ENCODE results near the gene ACBD6. TPM values are rescaled to one million over a fixed set of nuclear protein-coding genes. Genes with fewer than 3 reads are reported as not detected.
A peak's percentile ranks its signal among the peaks of the same experiment; 100 is the strongest.
"Not testable (repeated sequence)": the region's sequence is repeated elsewhere in the genome, so short reads cannot be mapped to it uniquely, and the experiment has no call there.

The ACBD6 gene
- total and polyA plus RNA-seq, 4 donors, result 34.9 to 76.1 (median 68.3) TPM

DNA sequence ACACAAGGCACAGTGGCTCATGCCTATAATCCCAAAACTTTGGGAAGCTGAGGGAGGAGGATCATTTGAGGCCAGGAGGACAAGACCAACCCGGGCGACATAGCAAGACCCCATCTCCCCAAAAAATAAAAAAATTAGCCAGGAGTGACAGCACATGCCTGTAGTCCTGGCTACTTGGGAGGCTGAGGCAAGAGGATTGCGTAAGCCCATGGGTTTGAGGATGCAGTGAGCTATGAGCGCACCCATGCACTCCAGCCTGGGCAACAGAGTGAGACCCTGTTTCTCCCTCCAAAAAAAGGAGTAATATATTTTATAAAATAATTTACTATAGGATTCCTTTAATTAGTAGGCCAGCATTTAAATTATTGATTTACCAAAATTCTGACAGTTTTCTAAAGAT, 89.8 kb downstream of the ACBD6 start:
- H3K4me3 ChIP-seq (ENCODE audit: low read depth, low read length), result no peak overlapping the region
- no peaks in the 10 kb centered on the region for H3K27me3 ChIP-seq (ENCODE audit: control insufficient read depth, insufficient read depth, low read length)
- H3K4me1 ChIP-seq (ENCODE audit: control insufficient read depth, insufficient read depth, low read length), result no peaks in the 10 kb centered on the region
- H3K36me3 ChIP-seq (ENCODE audit: control insufficient read depth, insufficient read depth, low read length), result peaks cover 3% of the 10 kb centered on the region
- H3K9me3 ChIP-seq (ENCODE audit: control insufficient read depth, insufficient read depth, low read length), result no peaks in the 10 kb centered on the region
- no peak overlapping the region for H3K27ac ChIP-seq (ENCODE audit: low read depth, low read length)
- DNase-seq (ENCODE audit: low read depth in 4 of 6, low spot score in 6 of 6), result no peak
- 100% methylated on average over 1 of the region's 4 CpGs for WGBS (ENCODE audit: insufficient coverage)

DNA sequence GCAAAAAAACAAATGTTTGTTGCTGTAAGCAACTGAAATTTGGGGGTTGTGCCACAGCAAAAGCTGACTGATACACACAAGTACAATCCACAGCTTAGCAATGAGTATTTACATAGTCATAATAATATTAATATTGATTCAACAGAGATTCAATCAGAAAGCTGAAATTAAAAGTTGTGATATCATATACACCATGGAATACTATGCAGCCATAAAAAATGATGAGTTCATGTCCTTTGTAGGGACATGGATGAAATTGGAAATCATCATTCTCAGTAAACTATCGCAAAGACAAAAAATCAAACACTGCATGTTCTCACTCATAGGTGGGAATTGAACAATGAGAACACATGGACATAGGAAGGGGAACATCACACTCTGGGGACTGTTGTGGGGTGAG, 94.2 kb downstream of the ACBD6 start:
- WGBS (ENCODE audit: insufficient coverage), result no CpG with 5 or more reads among the region's 1 CpG
- H3K27ac ChIP-seq (ENCODE audit: low read depth, low read length); H3K9me3 ChIP-seq (ENCODE audit: control insufficient read depth, insufficient read depth, low read length); H3K4me3 ChIP-seq (ENCODE audit: low read depth, low read length); H3K27me3 ChIP-seq (ENCODE audit: control insufficient read depth, insufficient read depth, low read length); H3K36me3 ChIP-seq (ENCODE audit: control insufficient read depth, insufficient read depth, low read length); DNase-seq (ENCODE audit: low read depth in 4 of 6, low spot score in 6 of 6); H3K4me1 ChIP-seq (ENCODE audit: control insufficient read depth, insufficient read depth, low read length): not testable (repeated sequence)

DNA sequence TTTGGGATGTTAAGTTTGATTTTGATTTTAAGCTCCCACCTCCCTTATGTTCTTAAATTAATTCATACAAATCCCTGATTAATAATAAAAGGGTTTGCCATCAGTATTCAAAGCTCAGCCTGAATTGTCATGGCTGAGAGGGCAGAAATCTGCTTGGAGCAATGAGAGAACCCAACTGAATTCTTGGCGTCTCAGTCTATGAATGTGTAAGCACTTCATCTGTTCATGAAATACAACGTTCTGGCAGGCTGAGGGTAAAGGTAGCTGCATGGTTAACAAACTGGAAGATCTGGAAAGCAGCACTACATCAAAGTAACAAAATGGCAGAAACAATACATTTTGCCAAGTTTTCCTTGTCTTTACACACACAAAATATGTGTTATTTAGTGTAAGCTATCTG, 95.3 kb downstream of the ACBD6 start:
- no peak overlapping the region for H3K27ac ChIP-seq (ENCODE audit: low read depth, low read length)
- H3K9me3 ChIP-seq (ENCODE audit: control insufficient read depth, insufficient read depth, low read length), result no peaks in the 10 kb centered on the region
- WGBS (ENCODE audit: insufficient coverage), result 30% methylated on average over 1 of the region's 2 CpGs
- no peaks in the 10 kb centered on the region for H3K4me1 ChIP-seq (ENCODE audit: control insufficient read depth, insufficient read depth, low read length)
- no peaks in the 10 kb centered on the region for H3K27me3 ChIP-seq (ENCODE audit: control insufficient read depth, insufficient read depth, low read length)
- DNase-seq (ENCODE audit: low read depth in 4 of 6, low spot score in 6 of 6), result peak in 2 of 6 donors; percentile 23 to 60
- peaks cover 3% of the 10 kb centered on the region for H3K36me3 ChIP-seq (ENCODE audit: control insufficient read depth, insufficient read depth, low read length)
- no peak overlapping the region for H3K4me3 ChIP-seq (ENCODE audit: low read depth, low read length)

DNA sequence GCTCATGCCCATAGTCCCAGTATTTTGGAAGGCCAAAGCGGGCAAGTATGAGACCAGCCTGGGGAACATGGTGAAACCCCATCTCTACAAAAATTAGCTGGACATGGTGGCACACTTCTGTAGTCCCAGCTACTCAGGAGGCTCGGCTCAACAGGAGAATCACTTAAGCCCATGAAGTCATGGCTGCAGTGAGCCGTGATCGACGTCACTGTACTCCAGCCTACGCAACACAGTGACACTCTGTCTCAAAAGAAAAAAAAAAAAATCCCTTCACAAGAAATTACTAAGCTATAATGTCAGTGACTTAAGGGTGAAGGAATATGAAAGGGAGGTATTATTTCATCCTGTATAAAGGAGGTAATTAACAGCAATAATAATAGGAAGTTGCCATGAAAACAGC, 99.8 kb downstream of the ACBD6 start:
- no peaks in the 10 kb centered on the region for H3K4me1 ChIP-seq (ENCODE audit: control insufficient read depth, insufficient read depth, low read length)
- no peak overlapping the region for H3K27ac ChIP-seq (ENCODE audit: low read depth, low read length)
- 67% methylated on average over 2 of the region's 6 CpGs for WGBS (ENCODE audit: insufficient coverage)
- no peak overlapping the region for H3K4me3 ChIP-seq (ENCODE audit: low read depth, low read length)
- H3K36me3 ChIP-seq (ENCODE audit: control insufficient read depth, insufficient read depth, low read length), result no peaks in the 10 kb centered on the region
- DNase-seq (ENCODE audit: low read depth in 4 of 6, low spot score in 6 of 6), result no peak
- no peaks in the 10 kb centered on the region for H3K27me3 ChIP-seq (ENCODE audit: control insufficient read depth, insufficient read depth, low read length)
- H3K9me3 ChIP-seq (ENCODE audit: control insufficient read depth, insufficient read depth, low read length), result no peaks in the 10 kb centered on the region

DNA sequence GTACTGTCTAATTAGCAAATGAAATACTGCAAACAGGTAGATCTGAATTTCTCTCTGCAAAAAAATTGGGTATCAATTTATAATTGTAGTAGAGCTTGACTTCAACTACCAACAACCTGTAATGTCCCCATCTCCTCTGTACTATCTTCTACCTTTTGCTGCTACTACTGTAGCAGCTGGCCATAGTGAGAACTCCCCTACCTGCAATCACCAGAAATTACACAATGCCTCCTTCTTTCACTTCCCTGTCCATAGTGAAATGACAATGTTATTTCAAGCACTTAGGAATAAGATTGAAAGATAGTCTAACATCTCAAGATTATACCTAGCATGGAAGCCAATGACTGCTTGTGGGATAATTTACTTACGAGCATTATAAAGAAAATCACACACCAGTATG, 100.4 kb downstream of the ACBD6 start:
- no peaks in the 10 kb centered on the region for H3K4me1 ChIP-seq (ENCODE audit: control insufficient read depth, insufficient read depth, low read length)
- no CpG with 5 or more reads among the region's 1 CpG for WGBS (ENCODE audit: insufficient coverage)
- H3K9me3 ChIP-seq (ENCODE audit: control insufficient read depth, insufficient read depth, low read length), result no peaks in the 10 kb centered on the region
- H3K27me3 ChIP-seq (ENCODE audit: control insufficient read depth, insufficient read depth, low read length), result no peaks in the 10 kb centered on the region
- no peaks in the 10 kb centered on the region for H3K36me3 ChIP-seq (ENCODE audit: control insufficient read depth, insufficient read depth, low read length)
- H3K4me3 ChIP-seq (ENCODE audit: low read depth, low read length), result no peak overlapping the region
- DNase-seq (ENCODE audit: low read depth in 4 of 6, low spot score in 6 of 6), result no peak
- no peak overlapping the region for H3K27ac ChIP-seq (ENCODE audit: low read depth, low read length)

DNA sequence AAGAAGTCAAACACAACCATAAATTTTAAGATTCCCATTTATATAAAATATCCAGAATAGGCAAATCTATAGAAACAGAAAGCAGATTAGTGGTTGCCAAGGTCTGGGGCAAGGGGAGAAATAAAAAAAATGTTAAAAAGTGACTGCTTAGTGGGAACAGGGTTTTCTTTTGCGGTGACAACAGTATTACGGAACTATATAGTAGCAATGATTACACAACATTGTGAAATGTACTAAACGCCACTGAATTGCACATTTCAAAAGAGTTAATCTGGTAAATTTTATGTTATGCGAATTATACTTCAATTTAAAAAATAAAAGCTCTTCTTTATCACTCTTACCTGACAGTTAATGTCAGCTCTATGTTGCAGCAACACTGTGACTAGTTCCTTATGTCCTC, 105.2 kb downstream of the ACBD6 start:
- H3K36me3 ChIP-seq (ENCODE audit: control insufficient read depth, insufficient read depth, low read length), result no peaks in the 10 kb centered on the region
- no peak overlapping the region for H3K4me3 ChIP-seq (ENCODE audit: low read depth, low read length)
- no peak overlapping the region for H3K27ac ChIP-seq (ENCODE audit: low read depth, low read length)
- no peak for DNase-seq (ENCODE audit: low read depth in 4 of 6, low spot score in 6 of 6)
- H3K9me3 ChIP-seq (ENCODE audit: control insufficient read depth, insufficient read depth, low read length), result no peaks in the 10 kb centered on the region
- H3K27me3 ChIP-seq (ENCODE audit: control insufficient read depth, insufficient read depth, low read length), result no peaks in the 10 kb centered on the region
- WGBS (ENCODE audit: insufficient coverage), result no CpG with 5 or more reads among the region's 4 CpGs
- no peaks in the 10 kb centered on the region for H3K4me1 ChIP-seq (ENCODE audit: control insufficient read depth, insufficient read depth, low read length)

DNA sequence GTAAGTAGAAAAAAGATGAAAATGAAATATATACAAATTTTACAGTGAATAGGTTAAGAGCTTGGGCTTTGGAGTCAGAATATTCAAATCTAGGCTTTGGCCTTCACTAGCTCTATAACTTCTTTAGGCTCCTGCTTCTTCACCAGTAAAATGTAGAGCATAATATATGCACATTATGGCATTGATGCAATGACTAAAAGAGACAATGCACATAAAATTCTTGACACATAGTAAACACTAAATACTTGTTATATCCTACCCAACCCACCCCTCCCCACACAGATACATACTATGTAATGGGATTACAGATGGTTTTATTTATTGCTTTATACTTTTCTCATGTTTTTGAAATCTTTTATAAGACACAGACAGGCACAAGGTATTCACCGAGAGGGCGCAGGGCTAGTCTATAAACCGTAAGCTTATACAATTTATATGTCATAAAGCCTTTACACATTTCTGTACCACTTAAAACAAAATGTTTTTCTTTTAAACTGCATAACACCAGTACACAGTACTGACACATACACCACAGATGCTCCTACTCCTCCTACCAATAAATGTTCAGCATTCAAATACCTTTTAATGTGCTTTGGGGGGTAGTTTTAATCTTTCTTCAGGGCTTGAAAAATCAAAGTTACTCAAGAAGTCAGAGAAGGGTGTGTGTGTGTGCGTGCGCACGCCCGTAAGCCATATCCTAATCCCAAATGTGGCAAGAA, 109.8 kb downstream of the ACBD6 start:
- H3K4me3 ChIP-seq (ENCODE audit: low read depth, low read length), result no peak overlapping the region
- H3K27me3 ChIP-seq (ENCODE audit: control insufficient read depth, insufficient read depth, low read length), result no peaks in the 10 kb centered on the region
- H3K9me3 ChIP-seq (ENCODE audit: control insufficient read depth, insufficient read depth, low read length), result no peaks in the 10 kb centered on the region
- H3K4me1 ChIP-seq (ENCODE audit: control insufficient read depth, insufficient read depth, low read length), result no peaks in the 10 kb centered on the region
- no peaks in the 10 kb centered on the region for H3K36me3 ChIP-seq (ENCODE audit: control insufficient read depth, insufficient read depth, low read length)
- no peak overlapping the region for H3K27ac ChIP-seq (ENCODE audit: low read depth, low read length)
- DNase-seq (ENCODE audit: low read depth in 4 of 6, low spot score in 6 of 6), result no peak
- WGBS (ENCODE audit: insufficient coverage), result 100% methylated on average over 1 of the region's 7 CpGs

DNA sequence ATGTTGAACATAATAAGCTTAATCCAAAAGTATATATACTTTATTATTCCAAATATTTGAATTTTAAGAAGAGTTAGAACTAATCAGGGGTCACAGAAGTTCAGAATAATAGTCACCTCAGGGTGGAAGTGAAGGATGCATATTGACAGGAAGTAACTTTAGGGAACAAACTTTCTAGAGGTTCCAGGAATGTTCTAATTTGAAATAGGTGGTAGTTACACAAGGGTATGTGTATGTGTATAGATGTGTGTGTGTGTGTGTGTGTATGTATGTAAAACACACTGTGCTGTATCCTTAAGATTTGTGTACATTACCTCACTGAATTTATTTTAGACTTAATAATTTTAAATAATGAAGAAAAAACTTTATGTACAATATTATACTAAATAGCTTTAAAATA, 110.4 kb downstream of the ACBD6 start:
- H3K36me3 ChIP-seq (ENCODE audit: control insufficient read depth, insufficient read depth, low read length), result no peaks in the 10 kb centered on the region
- H3K9me3 ChIP-seq (ENCODE audit: control insufficient read depth, insufficient read depth, low read length), result no peaks in the 10 kb centered on the region
- no peak overlapping the region for H3K4me3 ChIP-seq (ENCODE audit: low read depth, low read length)
- DNase-seq (ENCODE audit: low read depth in 4 of 6, low spot score in 6 of 6), result no peak
- no peaks in the 10 kb centered on the region for H3K27me3 ChIP-seq (ENCODE audit: control insufficient read depth, insufficient read depth, low read length)
- no peak overlapping the region for H3K27ac ChIP-seq (ENCODE audit: low read depth, low read length)
- no peaks in the 10 kb centered on the region for H3K4me1 ChIP-seq (ENCODE audit: control insufficient read depth, insufficient read depth, low read length)

DNA sequence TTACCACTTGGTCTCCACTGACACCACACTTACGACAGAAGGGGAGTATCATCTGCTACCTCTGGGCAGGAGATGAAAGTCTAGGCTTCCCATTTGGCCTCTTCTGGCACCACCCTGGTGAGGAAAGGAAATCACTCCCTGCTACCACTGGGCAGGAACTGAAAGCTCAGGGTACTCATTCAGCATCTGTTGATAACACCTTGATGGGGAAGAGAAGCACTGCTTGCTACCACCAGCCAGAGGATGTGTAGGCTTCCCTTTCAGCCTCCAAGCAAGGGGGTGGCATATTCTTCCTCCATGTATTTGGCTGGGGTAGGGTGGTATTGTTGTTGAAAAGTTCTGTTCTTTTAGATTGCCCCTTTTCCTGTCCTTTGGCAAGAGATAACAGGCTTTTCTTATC, 115.0 kb downstream of the ACBD6 start:
- DNase-seq (ENCODE audit: low read depth in 4 of 6, low spot score in 6 of 6), result no peak
- Histone ChIP-seq H3K27me3 (ENCODE audit: control insufficient read depth, insufficient read depth, low read length) (no peaks in the 10 kb centered on the region), H3K4me1 (ENCODE audit: control insufficient read depth, insufficient read depth, low read length) (no peaks in the 10 kb centered on the region), H3K4me3 (ENCODE audit: low read depth, low read length) (no peak overlapping the region), H3K27ac (ENCODE audit: low read depth, low read length) (no peak overlapping the region), H3K36me3 (ENCODE audit: control insufficient read depth, insufficient read depth, low read length) (no peaks in the 10 kb centered on the region), H3K9me3 (ENCODE audit: control insufficient read depth, insufficient read depth, low read length) (peaks cover 11% of the 10 kb centered on the region)
- WGBS (ENCODE audit: insufficient coverage), result no CpG with 5 or more reads among the region's 1 CpG

DNA sequence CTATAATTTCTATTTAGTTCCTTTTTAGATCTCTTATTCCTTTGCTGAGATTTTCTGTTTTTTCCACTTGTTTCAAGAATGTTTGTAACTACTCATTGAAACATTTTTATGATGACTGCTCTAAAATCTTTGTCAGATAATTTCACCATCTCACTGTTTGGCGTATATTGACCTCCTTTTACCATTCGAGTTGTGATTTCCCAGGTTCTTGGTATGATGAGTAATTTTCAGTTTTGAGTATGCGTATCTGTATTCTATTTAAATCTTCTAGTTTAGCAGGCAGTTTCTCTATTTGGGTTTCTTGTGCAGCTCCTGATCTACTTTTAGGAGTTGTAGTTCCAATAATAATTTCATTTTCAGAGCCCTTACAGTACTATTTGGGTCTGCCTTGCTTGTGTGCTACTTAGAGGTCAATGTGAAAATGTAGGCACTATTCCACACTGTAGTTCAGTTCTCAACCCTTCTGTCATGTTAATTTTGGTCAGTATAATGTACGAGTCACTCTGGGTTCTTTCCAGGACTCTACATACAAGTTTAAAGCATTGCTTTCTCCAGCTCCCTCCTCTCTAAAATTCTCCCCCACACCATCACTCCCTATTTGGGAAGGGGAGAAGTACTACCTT, 115.5 kb downstream of the ACBD6 start:
- Histone ChIP-seq H3K27ac (ENCODE audit: low read depth, low read length) (no peak overlapping the region), H3K27me3 (ENCODE audit: control insufficient read depth, insufficient read depth, low read length) (no peaks in the 10 kb centered on the region), H3K9me3 (ENCODE audit: control insufficient read depth, insufficient read depth, low read length) (peaks cover 11% of the 10 kb centered on the region), H3K36me3 (ENCODE audit: control insufficient read depth, insufficient read depth, low read length) (no peaks in the 10 kb centered on the region), H3K4me1 (ENCODE audit: control insufficient read depth, insufficient read depth, low read length) (no peaks in the 10 kb centered on the region), H3K4me3 (ENCODE audit: low read depth, low read length) (no peak overlapping the region)
- no peak for DNase-seq (ENCODE audit: low read depth in 4 of 6, low spot score in 6 of 6)
- no CpG with 5 or more reads among the region's 4 CpGs for WGBS (ENCODE audit: insufficient coverage)
